GM21367 (cell line): ENCODE results near the gene SLC25A51.

Experiments
- ATAC-seq: cut with Tn5 transposase; IDR thresholded peaks from one replicate; pipeline ENCODE4 v1.9.1; 2021; ENCODE audit not compliant: unreplicated experiment

The SLC25A51 gene

DNA sequence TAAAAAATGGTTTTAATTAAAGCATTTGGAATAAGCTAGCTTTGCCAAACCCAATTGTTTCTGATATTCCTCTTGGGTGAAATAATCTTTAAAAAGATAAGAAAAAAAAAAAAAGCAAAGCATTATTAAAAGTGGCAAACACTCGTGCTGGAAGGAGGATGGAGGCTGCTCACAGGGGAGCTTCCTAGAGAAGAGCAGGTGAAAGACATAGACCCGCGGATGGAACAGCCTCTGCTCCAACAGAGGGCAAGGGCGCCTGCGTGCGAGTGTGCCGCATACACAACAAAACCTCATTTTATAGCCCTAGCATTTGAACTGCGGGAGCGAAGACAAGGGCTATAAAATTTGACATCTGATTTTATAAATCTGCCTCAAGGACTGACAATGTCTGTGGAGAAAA is 33.4 kb upstream of the SLC25A51 start:
- ATAC-seq, result no peak

GRCh38 chr9:37936965-37937364 is 33.0 kb upstream of the SLC25A51 start:
- ATAC-seq, result no peak

- no peak for ATAC-seq
Observed at GRCh38 chr9:37936376-37936775, 32.4 kb upstream of the SLC25A51 start.

- no peak for ATAC-seq
Observed at GRCh38 chr9:37935096-37935495, 31.2 kb upstream of the SLC25A51 start.

DNA sequence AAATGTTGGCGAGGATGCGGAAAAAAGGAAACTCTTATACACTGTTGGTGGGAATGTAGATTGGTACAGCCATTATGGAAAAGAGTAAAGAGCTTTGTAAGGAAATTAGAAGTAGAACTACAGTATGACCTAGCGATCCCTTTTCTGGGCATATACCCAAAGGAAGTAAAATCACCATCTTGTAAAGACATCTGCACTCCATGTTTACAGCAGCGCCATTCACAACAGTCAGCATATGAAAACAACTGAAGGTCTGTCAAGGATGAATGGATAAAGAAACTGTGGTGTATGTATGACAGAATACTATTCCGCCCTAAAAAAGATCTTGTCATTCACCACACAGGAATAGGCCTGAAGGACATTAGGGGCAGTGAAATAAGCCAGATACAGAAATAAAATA is 27.7 kb upstream of the SLC25A51 start:
- no peak for ATAC-seq

DNA sequence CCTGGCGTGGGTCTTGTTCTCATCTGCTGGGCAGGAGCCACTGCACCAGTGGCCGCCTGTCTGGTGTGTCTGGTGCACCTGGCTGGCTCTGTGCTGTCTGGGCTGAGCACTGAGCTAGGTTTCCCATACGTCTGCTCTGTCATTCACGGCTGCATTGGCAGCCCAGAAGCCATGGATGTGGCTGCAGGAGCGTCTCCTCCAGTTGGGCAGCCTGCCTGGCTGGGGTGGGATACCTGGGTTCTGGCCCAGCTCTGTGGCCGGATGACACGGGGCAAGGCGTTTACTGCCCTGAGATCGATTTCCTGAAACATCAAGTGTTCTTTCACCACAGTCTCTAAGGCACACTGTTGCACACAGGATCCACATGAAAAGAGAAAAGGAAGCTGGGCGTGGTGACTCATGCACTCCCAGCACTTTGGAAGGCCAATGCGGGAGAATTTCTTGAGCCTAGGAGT is 25.5 kb upstream of the SLC25A51 start:
- ATAC-seq, result no peak

- ATAC-seq, result no peak
Observed at GRCh38 chr9:37928552-37929430, 24.9 kb upstream of the SLC25A51 start.

- no peak for ATAC-seq
Observed at GRCh38 chr9:37927601-37928551, 23.9 kb upstream of the SLC25A51 start.

GRCh38 chr9:37927132-37927531 is 23.2 kb upstream of the SLC25A51 start:
- ATAC-seq, result no peak

GRCh38 chr9:37926737-37927118 is 22.8 kb upstream of the SLC25A51 start:
- ATAC-seq, result no peak

GRCh38 chr9:37925786-37926736 is 22.1 kb upstream of the SLC25A51 start:
- ATAC-seq, result no peak

- no peak for ATAC-seq
Observed at GRCh38 chr9:37925006-37925405, 21.1 kb upstream of the SLC25A51 start.

GRCh38 chr9:37924538-37924937 is 20.6 kb upstream of the SLC25A51 start:
- no peak for ATAC-seq

GRCh38 chr9:37923796-37924427 is 20.0 kb upstream of the SLC25A51 start:
- ATAC-seq, result no peak

DNA sequence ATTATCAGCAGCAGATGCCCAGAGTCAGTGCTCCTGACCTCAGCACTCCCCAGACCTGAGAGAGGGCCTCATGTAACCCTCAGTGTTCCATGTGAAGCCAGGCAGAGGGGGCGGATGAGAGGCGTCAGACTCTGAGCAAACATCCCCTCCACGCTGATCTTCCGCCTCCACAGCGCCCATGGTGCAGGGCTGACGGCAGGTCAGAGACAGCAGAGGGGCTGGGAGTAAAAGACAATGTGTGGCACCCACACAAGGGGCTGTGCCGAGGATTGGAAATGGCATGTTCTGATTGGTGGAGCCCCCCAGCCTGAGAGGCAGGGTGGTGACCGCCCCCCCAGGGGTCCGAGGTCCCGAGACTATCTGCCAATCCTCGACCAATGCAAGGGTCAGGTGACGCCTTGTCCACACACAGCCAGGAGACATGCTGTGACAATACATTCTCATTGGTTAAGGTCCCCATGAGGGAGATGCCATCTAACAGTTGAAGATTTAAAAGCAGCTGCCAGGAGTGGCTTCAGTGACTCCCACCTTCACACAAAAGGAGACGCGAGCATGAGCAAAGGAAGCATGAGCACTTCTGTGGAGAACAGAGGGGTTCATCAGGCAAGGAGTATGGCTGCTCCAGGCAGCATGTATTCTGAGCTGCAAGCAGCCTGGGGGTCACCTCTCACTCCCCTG is 19.3 kb upstream of the SLC25A51 start:
- no peak for ATAC-seq

DNA sequence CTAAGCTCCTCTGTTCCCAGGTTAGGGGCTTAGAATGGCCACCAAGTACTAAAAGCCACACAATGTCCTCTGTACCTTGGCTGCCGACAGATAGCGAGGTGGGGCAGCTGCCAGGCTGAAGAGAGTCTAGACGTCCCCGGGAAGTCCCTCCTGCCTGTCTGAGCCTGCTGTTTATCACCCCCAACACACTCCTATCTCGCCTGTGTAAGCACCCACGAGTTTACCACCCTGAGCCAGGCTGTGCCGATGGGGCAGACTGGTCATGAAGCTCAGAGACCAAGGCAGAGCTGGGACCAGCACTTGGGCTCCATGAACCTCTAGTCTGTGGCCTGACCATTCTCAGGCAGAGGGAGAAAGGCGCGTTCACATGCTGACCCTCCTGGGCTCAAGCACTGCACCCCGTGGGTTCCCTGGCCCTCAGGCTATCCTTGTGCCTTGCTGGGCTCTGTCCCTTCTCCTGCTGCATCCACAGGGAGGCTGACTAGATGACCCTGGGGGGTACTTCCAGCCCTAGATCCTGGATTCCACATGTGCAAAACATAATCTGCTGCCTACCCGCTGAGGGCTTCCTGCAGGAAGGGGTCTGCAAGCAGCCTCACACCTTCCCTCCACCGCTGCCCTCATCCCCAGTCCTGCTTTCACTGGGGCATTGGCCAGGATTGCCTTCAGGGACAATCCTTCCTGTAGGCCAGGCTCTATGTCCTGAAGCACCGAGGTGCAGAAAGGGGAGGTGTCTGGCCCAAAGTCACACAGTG is 18.6 kb upstream of the SLC25A51 start:
- ATAC-seq, result no peak

DNA sequence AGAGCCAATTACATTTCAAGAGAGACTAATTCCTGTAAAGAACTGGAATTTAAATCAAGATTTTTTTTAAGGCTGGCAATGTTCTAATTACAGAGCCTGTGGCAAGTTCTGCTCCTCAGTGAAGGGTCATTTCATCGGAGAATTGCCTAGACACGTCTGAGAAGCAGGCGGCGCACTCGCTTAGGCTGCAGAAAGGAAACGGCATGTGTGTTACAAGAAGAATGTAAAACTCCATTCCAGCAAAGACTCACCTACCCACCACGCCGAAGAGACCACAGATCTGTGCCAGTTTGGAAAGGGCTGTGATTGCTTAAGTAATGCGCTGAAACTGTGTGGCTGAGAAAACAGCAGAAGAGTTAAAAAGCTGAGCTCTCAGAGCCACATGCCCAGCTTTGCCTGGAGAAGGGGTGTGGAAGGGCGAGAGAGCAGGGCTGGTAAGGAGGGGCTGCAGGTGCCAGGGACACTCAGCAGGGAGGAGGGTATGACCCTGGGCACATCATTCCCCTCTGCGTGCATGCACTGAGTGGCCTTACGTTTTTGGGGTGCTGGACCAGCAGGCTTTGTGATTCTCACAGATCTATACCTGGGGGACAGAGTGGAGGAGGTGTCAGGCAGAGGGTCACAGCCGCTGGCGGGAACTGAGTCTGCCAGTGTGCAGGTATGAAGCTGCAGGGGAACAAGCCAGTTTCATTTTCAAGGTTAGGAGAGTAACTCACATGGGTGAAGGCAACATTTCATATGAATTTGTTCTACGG is 17.8 kb upstream of the SLC25A51 start:
- ATAC-seq, result no peak

DNA sequence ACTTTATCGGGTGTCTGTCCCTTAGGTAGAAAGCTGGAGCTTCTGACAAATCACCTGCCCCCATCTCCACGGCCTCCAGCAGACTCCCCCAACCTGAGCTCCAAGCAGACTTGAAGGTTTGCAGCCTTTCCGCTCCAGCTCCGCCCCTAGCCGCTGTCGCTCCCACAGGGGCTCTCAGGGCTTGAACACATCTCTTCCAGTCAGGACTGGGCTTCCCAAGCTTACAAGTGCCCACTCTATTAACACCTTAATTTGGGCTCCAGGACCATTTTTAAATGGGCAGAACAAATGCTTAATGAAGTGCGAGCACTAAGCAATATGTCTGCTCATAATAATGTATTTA is 17.2 kb upstream of the SLC25A51 start:
- ATAC-seq, result no peak
